HepG2 (cell line): ENCODE data around the gene LRRC28. TPM values are rescaled to one million over a fixed set of nuclear protein-coding genes. Genes with fewer than 3 reads are reported as not detected.

ENCODE experiments used
- DR1 ChIP-seq: sonication (generic); formaldehyde crosslinking; IDR thresholded peaks from 2 replicates; pipeline ENCODE4 v1.8.0; 2021; ENCODE audit warnings: mild to moderate bottlenecking, missing genetic modification reagents, inconsistent platforms
- EHMT2 ChIP-seq: fragments of 200-600 bp; sonication (generic); IDR thresholded peaks from 2 replicates; pipeline ENCODE4 v1.7.0; 2017; ENCODE audit warnings: antibody characterized with exemption, low read depth, low read length, borderline replicate concordance
- ESRRA ChIP-seq: sonication (generic); formaldehyde crosslinking; IDR thresholded peaks from 2 replicates; pipeline ENCODE4 v1.5.1; 2020; ENCODE audit warnings: mild to moderate bottlenecking, low read depth, missing genetic modification reagents
- GRHL1 ChIP-seq: sonication (generic); formaldehyde crosslinking; conservative IDR thresholded peaks from 2 replicates; pipeline ENCODE4 v1.8.0; 2022; ENCODE audit warnings: missing genetic modification reagents
- HBP1 ChIP-seq: IDR thresholded peaks from 2 replicates; pipeline ENCODE4 v1.6.1; 2016; ENCODE audit warnings: low read depth, control low read depth
- HOXD1 ChIP-seq: sonication (generic); formaldehyde crosslinking; IDR thresholded peaks from 2 replicates; pipeline ENCODE4 v1.5.0; 2020; ENCODE audit warnings: missing genetic modification reagents
- IKZF1 ChIP-seq: fragments of 450-650 bp; IDR thresholded peaks from 2 replicates; pipeline ENCODE4 v1.7.1; 2016
- JUN ChIP-seq: sonication (generic); formaldehyde crosslinking; IDR thresholded peaks from 2 replicates; pipeline ENCODE4 v1.4.0; 2020; ENCODE audit warnings: mild to moderate bottlenecking, missing genetic modification reagents
- MXD4 ChIP-seq: IDR thresholded peaks from 2 replicates; pipeline ENCODE4 v1.6.1; 2016; ENCODE audit warnings: mild to moderate bottlenecking, missing biosample characterization, missing genetic modification reagents
- NFE2L2 ChIP-seq: fragments of 150-350 bp; IDR thresholded peaks from 2 replicates; pipeline ENCODE4 v1.6.1; 2014; ENCODE audit warnings: low read length
- NR1H2 ChIP-seq: sonication (generic); formaldehyde crosslinking; IDR thresholded peaks from 2 replicates; pipeline ENCODE4 v1.8.1; 2022; ENCODE audit warnings: low read depth, missing genetic modification reagents, borderline replicate concordance
- PAWR ChIP-seq: sonication (generic); formaldehyde crosslinking; IDR thresholded peaks from 2 replicates; pipeline ENCODE4 v1.4.0; 2020; ENCODE audit warnings: missing genetic modification reagents, mild to moderate bottlenecking, borderline replicate concordance
- RXRB ChIP-seq: IDR thresholded peaks from 2 replicates; pipeline ENCODE4 v1.6.1; 2016; ENCODE audit warnings: borderline replicate concordance, missing genetic modification reagents, missing compliant biosample characterization
- SNAI1 ChIP-seq: sonication (generic); formaldehyde crosslinking; IDR thresholded peaks from 2 replicates; pipeline ENCODE4 v1.5.0; 2020; ENCODE audit warnings: mild to moderate bottlenecking, missing genetic modification reagents, borderline replicate concordance
- SOX6 ChIP-seq, 2 experiments: fragments of 450-650 bp in 1 of 2; sonication (generic) in 1 of 2; formaldehyde crosslinking in 1 of 2; IDR thresholded peaks; 2 replicates each; pipeline versions ENCODE4 v1.4.0 to v1.6.1; 2017 to 2020; ENCODE audit warnings: antibody characterized with exemption in 1 of 2, mild to moderate bottlenecking in 1 of 2, missing genetic modification reagents in 1 of 2
- THYN1 ChIP-seq: sonication (generic); formaldehyde crosslinking; IDR thresholded peaks from 2 replicates; pipeline ENCODE4 v1.8.1; 2023; ENCODE audit warnings: low read depth, mild to moderate bottlenecking, moderate library complexity, missing genetic modification reagents, borderline replicate concordance
- ZC3H4 ChIP-seq: sonication (generic); formaldehyde crosslinking; IDR thresholded peaks from 2 replicates; pipeline ENCODE4 v1.4.0; 2020; ENCODE audit warnings: missing genetic modification reagents, borderline replicate concordance
- ZNF274 ChIP-seq: sonication (generic); formaldehyde crosslinking; IDR thresholded peaks from 2 replicates; pipeline ENCODE4 v1.5.1; 2020; ENCODE audit warnings: mild to moderate bottlenecking, missing genetic modification reagents
- ZNF333 ChIP-seq: sonication (generic); formaldehyde crosslinking; IDR thresholded peaks from 2 replicates; pipeline ENCODE4 v1.4.0; 2020; ENCODE audit warnings: mild to moderate bottlenecking, missing genetic modification reagents, borderline replicate concordance
- ZNF530 ChIP-seq: sonication (generic); formaldehyde crosslinking; IDR thresholded peaks from 2 replicates; pipeline ENCODE4 v1.5.0; 2020; ENCODE audit warnings: low read depth, mild to moderate bottlenecking, missing genetic modification reagents
- ZNF549 ChIP-seq: sonication (generic); formaldehyde crosslinking; IDR thresholded peaks from 2 replicates; pipeline ENCODE4 v1.5.0; 2020; ENCODE audit warnings: missing genetic modification reagents
- ZNF558 ChIP-seq: sonication (generic); formaldehyde crosslinking; IDR thresholded peaks from 2 replicates; pipeline ENCODE4 v1.9.0; 2022; ENCODE audit warnings: mild to moderate bottlenecking, missing genetic modification reagents, borderline replicate concordance
- ZNF614 ChIP-seq: IDR thresholded peaks from 2 replicates; pipeline ENCODE4 v1.6.1; 2018; ENCODE audit warnings: missing biosample characterization, missing genetic modification reagents, inconsistent platforms, borderline replicate concordance
- polyA plus RNA-seq, 8 experiments: library from polyadenylated mRNA; depleted of rRNA in 3 of 8; stranded (reverse) in 7 of 8; unstranded in 1 of 8; fragments of >200 nt; fragmentation: Illumina TruSeq in 4 of 8; extraction: Trizol in 4 of 8; gene quantifications; 2 replicates each; pipeline versions ENCODE4 v1.2.1 to v1.2.3, GENCODE V29; 2011 to 2016; ENCODE audit warnings: low read depth in 4 of 8, missing spikeins in 1 of 8, mixed read lengths in 1 of 8; ENCODE audit not compliant: insufficient read depth in 1 of 8
- total RNA-seq, 5 experiments: library from RNA; depleted of rRNA; stranded (reverse); fragments of >200 nt; fragmentation: Illumina TruSeq; extraction: Trizol; gene quantifications; 2 replicates each; pipeline ENCODE4 v1.2.3, GENCODE V29; 2016; ENCODE audit warnings: low read depth in 1 of 5

LRRC28 gene
- total and polyA plus RNA-seq, 2 of the 13 experiments (the other 11 are each of a cell fraction or from before 2014, with no cell fraction given), result 17.5 to 21.3 TPM

GRCh38 chr15:99250857-99251841 is at the start of gene LRRC28 (continued):
- no peak for TF ChIP-seq GRHL1 (CRISPR knock-in tag)
- peak; percentile 75 for TF ChIP-seq MXD4 (CRISPR knock-in tag)
- TF ChIP-seq ZNF274 (CRISPR knock-in tag), result no peak
- TF ChIP-seq PAWR (CRISPR knock-in tag), result no peak
- peak; percentile 72 for TF ChIP-seq DR1 (CRISPR knock-in tag)
- TF ChIP-seq JUN (CRISPR knock-in tag), result 0 out of 2 replicates have a peak, but pooled peaks have one; percentile 13
- TF ChIP-seq NR1H2, result no peak
- TF ChIP-seq ZNF614 (CRISPR knock-in tag), result 0 out of 2 replicates have a peak, but pooled peaks have one; percentile 29
- TF ChIP-seq SOX6 (IDR thresholded peaks at IDR 0.05), result no peak
- TF ChIP-seq SOX6 (CRISPR knock-in tag; IDR thresholded peaks at IDR 0.05), result peak; percentile 21
- TF ChIP-seq ESRRA (CRISPR knock-in tag), result no peak
- peak; percentile 51; the same call in 1 of the 2 replicates for TF ChIP-seq ZNF333 (CRISPR knock-in tag)
- TF ChIP-seq EHMT2, result 0 out of 2 replicates have a peak, but pooled peaks have one; percentile 44
- TF ChIP-seq NFE2L2, result no peak
- TF ChIP-seq THYN1 (CRISPR knock-in tag), result no peak
- 0 out of 2 replicates have a peak, but pooled peaks have one; percentile 27 for TF ChIP-seq ZC3H4 (CRISPR knock-in tag)
- no peak for TF ChIP-seq ZNF549 (CRISPR knock-in tag)
- peak; percentile 48; the same call in 1 of the 2 replicates for TF ChIP-seq RXRB (CRISPR knock-in tag)
- no peak for TF ChIP-seq ZNF530 (CRISPR knock-in tag)
- TF ChIP-seq SNAI1, result peak; percentile 48; the same call in 1 of the 2 replicates
- TF ChIP-seq HOXD1 (CRISPR knock-in tag), result no peak
- TF ChIP-seq ZNF558 (CRISPR knock-in tag), result 0 out of 2 replicates have a peak, but pooled peaks have one; percentile 62
- peak; percentile 27; the same call in 1 of the 2 replicates for TF ChIP-seq HBP1 (CRISPR knock-in tag)
- TF ChIP-seq IKZF1, result no peak
